ENCODE data around the gene ARL8B.
"Not testable (repeated sequence)": the region's sequence is repeated elsewhere in the genome, so short reads cannot be mapped to it uniquely, and the experiment has no call there.

The ARL8B gene

GRCh38 chr3:5122030-5122740, at the start of gene ARL8B:
Gene ARL8B, plus strand, starts transcription at chr3:5122292. Its CDS starts 174 bp downstream, at chr3:5122466.
- no peak for TF ChIP-seq JUND (IDR thresholded peaks at IDR 0.05; ENCODE audit: low read depth)
- in situ Hi-C loops (cut with HindIII; ENCODE audit: low pct_unique_long_range_greater_than_20kb, low sequenced_read_pairs): no loop called here
- peak; percentile 78 to 91 for DNase-seq (ENCODE audit: low read depth in 1 of 2, low spot score in 1 of 2)

DNA sequence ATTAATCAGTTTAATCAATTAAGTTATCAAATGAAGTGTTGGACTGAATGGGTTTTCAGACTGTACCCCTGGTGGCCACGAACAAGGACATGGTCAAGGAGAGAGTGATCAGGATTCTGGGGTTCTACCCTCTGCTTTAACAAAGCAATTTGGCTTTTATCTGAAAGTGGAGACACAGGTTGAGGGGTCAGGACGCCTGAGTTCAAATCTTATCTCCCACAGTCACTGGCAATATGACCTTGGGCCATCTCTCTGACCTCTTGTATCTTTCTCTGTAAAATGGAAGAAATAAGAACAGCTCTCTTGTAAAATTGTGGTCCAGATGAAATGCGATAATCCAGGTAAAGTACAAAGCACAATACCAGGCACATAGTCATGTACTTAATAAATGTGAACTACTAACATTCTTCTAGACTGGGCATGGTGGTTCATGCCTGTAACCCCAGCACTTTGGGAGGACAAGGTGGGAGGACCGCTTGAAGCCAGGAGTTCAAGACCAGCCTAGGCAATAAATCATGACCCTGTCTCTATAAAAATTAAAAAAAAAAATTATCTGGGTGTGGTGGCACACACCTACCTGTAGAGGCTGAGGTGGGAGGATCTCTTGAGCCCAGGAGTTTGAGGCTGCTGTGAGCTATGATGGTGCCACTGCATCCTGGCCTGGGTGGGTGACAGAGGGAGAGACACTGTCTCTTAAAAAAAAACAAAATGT, 48.6 kb upstream of the ARL8B start:
- no peak for DNase-seq (ENCODE audit: low read depth in 1 of 2, low spot score in 1 of 2)
- TF ChIP-seq JUND (IDR thresholded peaks at IDR 0.05; ENCODE audit: low read depth): no peak
- in situ Hi-C loops (cut with HindIII; ENCODE audit: low pct_unique_long_range_greater_than_20kb, low sequenced_read_pairs): no loop called here

DNA sequence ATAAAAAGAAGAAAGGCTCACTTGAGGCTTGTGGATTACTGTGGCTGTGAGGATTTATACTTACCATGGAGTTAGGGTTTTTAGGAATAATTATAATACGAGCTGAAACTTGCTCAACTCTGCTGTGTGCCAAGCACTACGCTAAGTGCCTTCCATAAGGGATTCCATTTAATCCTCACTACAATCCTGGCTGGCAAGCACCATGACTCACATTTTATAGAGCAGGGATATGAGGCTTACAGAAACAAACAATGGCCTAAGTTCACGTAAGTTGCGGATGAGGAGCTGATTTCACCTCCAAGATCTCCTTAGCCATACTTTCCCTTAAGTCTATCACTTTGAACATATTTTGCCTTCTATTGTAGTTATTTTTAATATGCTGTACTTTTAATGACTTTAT, 43.9 kb upstream of the ARL8B start:
- DNase-seq (ENCODE audit: low read depth in 1 of 2, low spot score in 1 of 2): no peak
- no peak for TF ChIP-seq JUND (IDR thresholded peaks at IDR 0.05; ENCODE audit: low read depth)
- in situ Hi-C loops (cut with HindIII; ENCODE audit: low pct_unique_long_range_greater_than_20kb, low sequenced_read_pairs): no loop called here

GRCh38 chr3:5079761-5080160, 42.3 kb upstream of the ARL8B start:
- in situ Hi-C loops (cut with HindIII; ENCODE audit: low pct_unique_long_range_greater_than_20kb, low sequenced_read_pairs): no loop called here
- DNase-seq (ENCODE audit: low read depth in 1 of 2, low spot score in 1 of 2): no peak
- no peak for TF ChIP-seq JUND (IDR thresholded peaks at IDR 0.05; ENCODE audit: low read depth)

DNA sequence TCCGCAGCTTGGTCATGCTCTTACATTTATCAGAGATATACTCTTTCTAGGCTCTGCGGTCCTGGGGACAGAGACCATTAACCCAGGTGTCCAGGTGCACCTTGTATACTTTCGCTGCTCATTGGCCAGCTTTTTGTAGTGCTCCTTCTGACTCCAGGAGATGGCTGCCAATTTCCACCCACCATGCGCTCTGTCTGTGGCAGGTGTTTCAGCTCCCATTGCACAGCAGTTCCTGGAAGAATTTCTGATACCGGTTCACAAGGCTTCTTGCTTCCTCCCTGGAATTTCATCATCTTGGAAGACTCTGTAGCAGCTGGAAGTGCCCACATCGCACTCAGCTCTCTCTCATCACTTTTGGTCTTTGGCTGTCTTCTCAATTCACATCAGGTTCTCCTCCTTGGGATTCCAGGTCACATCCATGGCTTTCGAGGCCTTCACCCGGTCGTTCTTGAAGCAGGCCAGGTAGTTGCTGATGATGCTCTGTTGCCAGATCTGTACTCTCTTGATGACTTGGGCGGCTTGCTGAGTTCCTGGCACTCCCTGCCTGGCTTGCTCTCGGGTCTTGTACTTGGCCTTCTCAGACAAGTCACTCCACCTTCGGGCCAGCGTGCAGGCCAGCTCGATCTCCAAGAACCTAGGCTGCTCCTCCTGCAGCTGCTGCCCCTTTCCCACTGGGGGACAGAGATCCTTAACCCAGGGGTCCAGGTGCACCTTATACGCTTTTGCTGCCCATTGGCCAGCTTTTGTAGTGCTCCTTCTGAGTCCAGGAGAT, 41.1 kb upstream of the ARL8B start:
- no peak for TF ChIP-seq JUND (IDR thresholded peaks at IDR 0.05; ENCODE audit: low read depth)
- DNase-seq (ENCODE audit: low read depth in 1 of 2, low spot score in 1 of 2): no peak

GRCh38 chr3:5081973-5082788, 39.9 kb upstream of the ARL8B start:
- in situ Hi-C loops (cut with HindIII; ENCODE audit: low pct_unique_long_range_greater_than_20kb, low sequenced_read_pairs); DNase-seq (ENCODE audit: low read depth in 1 of 2, low spot score in 1 of 2): not testable (repeated sequence)

More for the DNA sequence above, 41.1 kb upstream of the ARL8B start:
- in situ Hi-C loops (cut with HindIII; ENCODE audit: low pct_unique_long_range_greater_than_20kb, low sequenced_read_pairs): no loop called here

GRCh38 chr3:5082789-5083115, 39.3 kb upstream of the ARL8B start:
- in situ Hi-C loops (cut with HindIII; ENCODE audit: low pct_unique_long_range_greater_than_20kb, low sequenced_read_pairs): no loop called here
- no peak for TF ChIP-seq JUND (IDR thresholded peaks at IDR 0.05; ENCODE audit: low read depth)
- DNase-seq (ENCODE audit: low read depth in 1 of 2, low spot score in 1 of 2): no peak

DNA sequence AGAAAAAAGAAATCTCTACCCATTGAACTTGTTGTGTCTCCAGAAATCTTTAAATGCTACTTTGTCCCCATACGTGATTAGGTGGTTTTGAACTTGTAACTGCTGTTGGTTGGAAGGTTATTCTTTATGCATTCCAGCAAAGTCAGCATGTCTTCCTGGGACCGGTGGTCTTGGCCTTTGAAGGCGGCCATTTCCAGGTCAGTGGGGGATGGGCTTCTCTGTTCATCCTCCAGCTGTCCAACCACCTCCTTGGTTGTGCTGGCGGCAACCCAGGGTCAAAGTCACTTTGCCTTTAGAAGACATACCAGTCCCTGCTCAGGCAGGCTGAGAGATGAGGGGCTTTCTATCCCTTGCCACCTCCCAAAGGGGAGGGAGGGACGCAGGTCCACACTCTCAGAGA, 37.9 kb upstream of the ARL8B start:
- DNase-seq (ENCODE audit: low read depth in 1 of 2, low spot score in 1 of 2): no peak
- no peak for TF ChIP-seq JUND (IDR thresholded peaks at IDR 0.05; ENCODE audit: low read depth)
- in situ Hi-C loops (cut with HindIII; ENCODE audit: low pct_unique_long_range_greater_than_20kb, low sequenced_read_pairs): no loop called here

DNA sequence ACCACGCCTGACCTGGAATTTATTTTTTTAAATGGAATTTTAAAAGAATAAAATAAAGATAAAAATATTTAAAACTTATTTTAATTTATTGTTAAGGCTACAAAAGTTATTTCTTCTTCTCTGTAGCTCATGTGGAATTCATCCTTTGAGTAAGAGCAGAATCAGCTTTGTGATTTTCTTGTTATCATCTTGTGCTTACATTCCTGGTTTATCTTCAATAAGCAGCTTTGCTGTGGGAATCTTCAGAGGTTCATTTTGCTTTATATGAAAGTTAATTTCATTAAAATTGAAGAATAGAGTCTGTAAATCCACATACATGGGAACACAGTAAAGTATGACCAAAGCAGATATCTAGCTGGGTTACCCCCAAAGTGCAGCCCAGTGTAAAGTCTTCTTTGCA, 35.4 kb upstream of the ARL8B start:
- TF ChIP-seq JUND (IDR thresholded peaks at IDR 0.05; ENCODE audit: low read depth): no peak
- in situ Hi-C loops (cut with HindIII; ENCODE audit: low pct_unique_long_range_greater_than_20kb, low sequenced_read_pairs): no loop called here

GRCh38 chr3:5087209-5087608, 34.9 kb upstream of the ARL8B start:
- in situ Hi-C loops (cut with HindIII; ENCODE audit: low pct_unique_long_range_greater_than_20kb, low sequenced_read_pairs): no loop called here
- TF ChIP-seq JUND (IDR thresholded peaks at IDR 0.05; ENCODE audit: low read depth): no peak
- no peak for DNase-seq (ENCODE audit: low read depth in 1 of 2, low spot score in 1 of 2)

More for the DNA sequence above, 35.4 kb upstream of the ARL8B start:
- DNase-seq (ENCODE audit: low read depth in 1 of 2, low spot score in 1 of 2): no peak

GRCh38 chr3:5090197-5090596, 31.9 kb upstream of the ARL8B start:
- TF ChIP-seq JUND (IDR thresholded peaks at IDR 0.05; ENCODE audit: low read depth): no peak
- in situ Hi-C loops (cut with HindIII; ENCODE audit: low pct_unique_long_range_greater_than_20kb, low sequenced_read_pairs): no loop called here
- no peak for DNase-seq (ENCODE audit: low read depth in 1 of 2, low spot score in 1 of 2)

DNA sequence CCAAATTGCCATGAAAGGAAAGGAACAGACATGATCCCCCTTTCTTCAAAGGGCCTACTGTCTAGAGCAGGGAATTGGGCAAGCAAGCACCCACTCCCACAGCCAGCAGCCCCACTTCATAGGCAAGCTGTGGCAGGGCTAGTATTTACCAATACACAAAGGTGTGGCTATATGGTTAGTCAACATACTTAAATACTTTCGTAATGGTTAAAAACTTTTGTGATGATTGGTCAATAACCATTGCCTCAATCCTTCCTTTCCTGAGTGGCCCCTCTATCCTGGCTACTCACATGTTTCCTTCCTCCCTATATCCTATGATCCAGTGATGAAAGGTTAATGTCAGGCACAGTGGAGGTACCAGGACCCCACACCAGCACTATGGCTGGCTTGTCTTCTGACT, 30.1 kb upstream of the ARL8B start:
- DNase-seq (ENCODE audit: low read depth in 1 of 2, low spot score in 1 of 2): peak in 1 of 2 experiments; percentile 19
- in situ Hi-C loops (cut with HindIII; ENCODE audit: low pct_unique_long_range_greater_than_20kb, low sequenced_read_pairs): no loop called here
- TF ChIP-seq JUND (IDR thresholded peaks at IDR 0.05; ENCODE audit: low read depth): no peak

Data from T47D (cell line).